ENCODE results near the gene TRH. TPM values are rescaled to one million over a fixed set of nuclear protein-coding genes. Genes with fewer than 3 reads are reported as not detected.

Gene TRH
- total and polyA plus RNA-seq, 2 donors (not counting 3 experiments of a cell fraction or from before 2014, with no cell fraction given), result not detected

DNA sequence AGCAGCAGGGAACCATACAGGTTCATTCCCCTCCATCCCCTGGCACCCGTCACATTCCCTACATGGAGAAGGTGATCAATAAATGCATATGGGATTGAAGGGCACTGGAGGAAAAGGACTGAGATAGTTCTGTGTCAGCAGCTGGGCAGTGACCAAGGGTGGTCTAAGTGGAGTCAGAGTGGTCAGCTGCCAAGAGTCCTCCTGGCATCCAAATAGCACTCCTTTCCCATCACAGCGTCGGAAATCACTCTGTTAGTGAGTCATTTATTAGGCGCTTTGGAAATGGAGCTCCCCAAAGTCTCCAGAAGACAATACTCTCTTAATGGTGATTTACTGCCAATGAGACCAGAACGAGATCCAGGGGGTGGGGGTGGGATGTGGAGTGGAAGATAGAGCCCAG lies 6.8 kb upstream of the TRH start:
- H2AFZ ChIP-seq (ENCODE audit: low read depth, low read length), result no peak overlapping the region
- POLR2A ChIA-PET, result no interaction called here
- TF ChIP-seq EZH2 (IDR thresholded peaks at IDR 0.05; ENCODE audit: borderline replicate concordance, low read depth, low read length, severe bottlenecking), result no peak
- TF ChIP-seq, protein P1, sequence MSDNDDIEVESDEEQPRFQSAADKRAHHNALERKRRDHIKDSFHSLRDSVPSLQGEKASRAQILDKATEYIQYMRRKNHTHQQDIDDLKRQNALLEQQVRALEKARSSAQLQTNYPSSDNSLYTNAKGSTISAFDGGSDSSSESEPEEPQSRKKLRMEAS (IDR thresholded peaks at IDR 0.05; ENCODE audit: insufficient read depth, insufficient read length), result no peak
- TF ChIP-seq MYC (IDR thresholded peaks at IDR 0.05; ENCODE audit: low read depth, low read length), result no peak
- no peak for TF ChIP-seq JUN (IDR thresholded peaks at IDR 0.05; ENCODE audit: borderline replicate concordance, insufficient read depth, insufficient read length, low read depth)
- TF ChIP-seq POLR2A (IDR thresholded peaks at IDR 0.05; ENCODE audit: low read depth, low read length), result no peak
- TF ChIP-seq, protein P2, sequence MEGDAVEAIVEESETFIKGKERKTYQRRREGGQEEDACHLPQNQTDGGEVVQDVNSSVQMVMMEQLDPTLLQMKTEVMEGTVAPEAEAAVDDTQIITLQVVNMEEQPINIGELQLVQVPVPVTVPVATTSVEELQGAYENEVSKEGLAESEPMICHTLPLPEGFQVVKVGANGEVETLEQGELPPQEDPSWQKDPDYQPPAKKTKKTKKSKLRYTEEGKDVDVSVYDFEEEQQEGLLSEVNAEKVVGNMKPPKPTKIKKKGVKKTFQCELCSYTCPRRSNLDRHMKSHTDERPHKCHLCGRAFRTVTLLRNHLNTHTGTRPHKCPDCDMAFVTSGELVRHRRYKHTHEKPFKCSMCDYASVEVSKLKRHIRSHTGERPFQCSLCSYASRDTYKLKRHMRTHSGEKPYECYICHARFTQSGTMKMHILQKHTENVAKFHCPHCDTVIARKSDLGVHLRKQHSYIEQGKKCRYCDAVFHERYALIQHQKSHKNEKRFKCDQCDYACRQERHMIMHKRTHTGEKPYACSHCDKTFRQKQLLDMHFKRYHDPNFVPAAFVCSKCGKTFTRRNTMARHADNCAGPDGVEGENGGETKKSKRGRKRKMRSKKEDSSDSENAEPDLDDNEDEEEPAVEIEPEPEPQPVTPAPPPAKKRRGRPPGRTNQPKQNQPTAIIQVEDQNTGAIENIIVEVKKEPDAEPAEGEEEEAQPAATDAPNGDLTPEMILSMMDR (IDR thresholded peaks at IDR 0.05; ENCODE audit: extremely low read depth in 1 of 2, insufficient read depth in 1 of 2, low read depth in 1 of 2, low read length in 2 of 2), result no peak
- TF ChIP-seq POLR2AphosphoS5 (IDR thresholded peaks at IDR 0.05; ENCODE audit: insufficient read depth, low read depth, low read length), result no peak
- no peak for TF ChIP-seq FOS (IDR thresholded peaks at IDR 0.05; ENCODE audit: borderline replicate concordance, insufficient read depth, low read length)
- no peak for TF ChIP-seq GATA2 (IDR thresholded peaks at IDR 0.05; ENCODE audit: insufficient read depth, insufficient read length, low read depth, low read length)
- no peak for FAIRE-seq
- intact Hi-C loops (cut with micrococcal nuclease) (no loop called here), dilution Hi-C loops (cut with MboI; ENCODE audit: extremely low pct_ligation_motif_present, low sequenced_read_pairs) (no loop called here)
- H3K4me1 ChIP-seq (ENCODE audit: control insufficient read depth, extremely low read depth, insufficient read depth, low read length), result no peaks in the 10 kb centered on the region
- no peak overlapping the region for H3K4me3 ChIP-seq (replicated peaks in 1 of 3; ENCODE audit: insufficient read depth in 1 of 3, low read depth in 1 of 3, low read length in 3 of 3)
- H3K4me2 ChIP-seq (ENCODE audit: insufficient read depth, low read length), result no peak overlapping the region
- no peaks in the 10 kb centered on the region for H3K9me1 ChIP-seq (replicated peaks; ENCODE audit: control insufficient read depth, extremely low read depth, insufficient read depth, low read length)
- no TSS peak for BruUV-seq (replicated peaks)
- no peak for DNase-seq (ENCODE audit: low read depth, low spot score)
- H3K9me3 ChIP-seq (replicated peaks; ENCODE audit: control insufficient read depth, insufficient read depth, low read length), result no peaks in the 10 kb centered on the region
- H4K20me1 ChIP-seq (replicated peaks; ENCODE audit: control insufficient read depth, extremely low read depth, insufficient read depth, low read length), result no peaks in the 10 kb centered on the region
- no peaks in the 10 kb centered on the region for H3K36me3 ChIP-seq (ENCODE audit: control insufficient read depth in 2 of 2, extremely low read depth in 1 of 2, insufficient read depth in 2 of 2, low read length in 2 of 2)
- H3K27me3 ChIP-seq (ENCODE audit: control insufficient read depth in 2 of 2, insufficient read depth in 2 of 2, low read length in 2 of 2), result peaks cover 10% of the 10 kb centered on the region in 2 experiments
- H3K79me2 ChIP-seq (ENCODE audit: control insufficient read depth, insufficient read depth, low read length), result no peaks in the 10 kb centered on the region
- no peak overlapping the region for H3K9ac ChIP-seq (replicated peaks; ENCODE audit: extremely low read depth, insufficient read depth, low read length)
- CTCF ChIA-PET, result no interaction called here
- H3K27ac ChIP-seq (ENCODE audit: insufficient read depth, low read depth, low read length), result no peak overlapping the region

All from endothelial cell of umbilical vein (primary cell).